Mucosa of stomach (tissue), 1 donor: ENCODE data around the gene IMMP2L.

Source experiments
- H3K27me3 ChIP-seq: one replicate; pipeline ENCODE4 v1.7.0; 2013; ENCODE audit warnings: mild to moderate bottlenecking, low read length; ENCODE audit not compliant: control insufficient read depth, insufficient read depth
- H3K36me3 ChIP-seq: one replicate; pipeline ENCODE4 v1.7.0; 2013; ENCODE audit warnings: low read length; ENCODE audit not compliant: control insufficient read depth, insufficient read depth
- H3K4me1 ChIP-seq: one replicate; pipeline ENCODE4 v1.7.0; 2013; ENCODE audit warnings: mild to moderate bottlenecking, low read length; ENCODE audit not compliant: control insufficient read depth, insufficient read depth
- H3K4me3 ChIP-seq: one replicate; pipeline ENCODE4 v1.7.0; 2013; ENCODE audit warnings: low read length
- H3K9ac ChIP-seq: one replicate; pipeline ENCODE4 v1.7.0; 2013; ENCODE audit warnings: mild to moderate bottlenecking, low read length, moderate library complexity
- H3K9me3 ChIP-seq: one replicate; pipeline ENCODE4 v1.7.0; 2013; ENCODE audit warnings: mild to moderate bottlenecking, low read length, moderate library complexity; ENCODE audit not compliant: control insufficient read depth
- donor health status: Pancreatic carcinoma.

IMMP2L gene

GRCh38 chr7:111173990-111174389 lies 388.3 kb downstream of the IMMP2L start:
- H3K4me3 ChIP-seq, result no peak overlapping the region
- no peaks in the 10 kb centered on the region for H3K36me3 ChIP-seq
- no peaks in the 10 kb centered on the region for H3K27me3 ChIP-seq
- H3K9me3 ChIP-seq, result no peaks in the 10 kb centered on the region
- H3K4me1 ChIP-seq, result no peaks in the 10 kb centered on the region
- no peak overlapping the region for H3K9ac ChIP-seq

DNA sequence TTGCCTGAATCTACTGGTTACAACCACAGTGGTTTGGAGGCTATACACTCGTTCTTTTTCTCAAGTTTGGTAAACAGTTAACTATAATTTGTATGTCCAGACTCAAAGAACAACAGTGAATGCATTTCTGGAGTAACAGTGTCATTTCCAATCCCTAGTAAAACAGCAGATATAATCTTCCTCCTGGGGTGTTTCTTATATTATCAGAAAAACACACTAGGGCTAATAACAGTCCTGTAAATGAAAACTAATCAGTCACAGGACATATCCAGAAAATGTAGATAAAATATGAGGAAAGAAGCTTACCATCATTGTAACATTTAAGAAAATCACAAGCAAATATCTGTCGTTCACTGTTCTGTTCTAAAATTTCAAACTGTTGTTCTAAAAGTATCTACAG lies 388.8 kb downstream of the IMMP2L start:
- H3K4me1 ChIP-seq, result no peaks in the 10 kb centered on the region
- no peaks in the 10 kb centered on the region for H3K36me3 ChIP-seq

DNA sequence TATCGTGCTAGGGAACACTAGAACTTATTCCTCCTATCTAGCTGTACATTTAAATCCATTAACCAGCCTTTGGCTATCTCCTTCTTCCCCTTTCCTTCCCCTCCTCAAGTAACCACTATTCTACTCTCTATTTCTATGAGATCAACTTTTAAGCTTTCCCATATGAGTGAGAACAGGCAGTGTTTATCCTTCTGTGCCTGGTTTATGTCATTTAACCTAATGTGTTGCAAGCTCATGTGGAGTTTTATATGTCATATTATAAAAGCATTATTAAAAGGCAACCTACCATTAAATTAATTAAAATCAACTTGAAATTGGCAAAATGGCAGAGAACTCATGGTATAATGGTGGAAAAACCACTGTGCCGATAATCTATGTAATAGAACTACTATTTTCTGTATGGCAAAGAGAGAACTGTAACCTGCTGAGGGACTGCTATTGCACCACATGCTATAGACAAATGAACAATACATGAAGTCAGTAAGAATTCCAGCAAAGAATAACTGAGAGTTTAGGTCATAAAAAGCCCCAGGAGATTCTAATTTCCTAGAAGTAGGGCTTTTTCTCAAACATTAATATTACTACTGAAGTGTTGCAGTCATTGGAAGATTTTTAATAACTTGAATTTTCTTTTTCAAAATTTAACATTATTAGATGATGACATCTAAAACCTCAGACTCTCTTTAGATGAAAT lies 389.6 kb downstream of the IMMP2L start:
- H3K4me3 ChIP-seq, result no peak overlapping the region
- H3K9ac ChIP-seq, result no peak overlapping the region
- H3K9me3 ChIP-seq, result no peaks in the 10 kb centered on the region
- H3K4me1 ChIP-seq, result no peaks in the 10 kb centered on the region
- H3K36me3 ChIP-seq, result no peaks in the 10 kb centered on the region
- no peaks in the 10 kb centered on the region for H3K27me3 ChIP-seq

More for the DNA sequence above, 388.8 kb downstream of the IMMP2L start:
- H3K27me3 ChIP-seq, result no peaks in the 10 kb centered on the region
- H3K9me3 ChIP-seq, result no peaks in the 10 kb centered on the region
- no peak overlapping the region for H3K9ac ChIP-seq
- H3K4me3 ChIP-seq, result no peak overlapping the region

DNA sequence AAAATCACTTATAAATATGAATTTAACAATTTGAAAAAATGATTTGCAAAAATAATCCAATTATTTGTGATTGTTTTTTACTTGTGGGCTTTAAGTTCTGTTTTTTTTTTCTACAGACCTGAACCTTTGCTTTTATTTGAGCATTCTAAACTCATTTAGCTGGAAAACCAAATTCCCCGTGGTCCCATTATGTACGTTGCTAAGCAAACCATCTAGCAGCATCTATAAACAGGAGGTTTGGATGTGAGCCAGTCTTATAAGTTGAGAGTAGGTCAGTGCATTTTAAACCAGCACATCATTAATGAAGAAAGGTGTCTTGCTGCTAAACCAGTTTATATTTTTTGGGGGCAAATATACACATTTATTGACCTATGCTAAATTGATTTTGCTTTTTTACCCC lies 394.1 kb downstream of the IMMP2L start:
- Histone ChIP-seq H3K27me3 (no peaks in the 10 kb centered on the region), H3K4me3 (no peak overlapping the region), H3K36me3 (no peaks in the 10 kb centered on the region), H3K4me1 (no peaks in the 10 kb centered on the region), H3K9me3 (no peaks in the 10 kb centered on the region), H3K9ac (no peak overlapping the region)

DNA sequence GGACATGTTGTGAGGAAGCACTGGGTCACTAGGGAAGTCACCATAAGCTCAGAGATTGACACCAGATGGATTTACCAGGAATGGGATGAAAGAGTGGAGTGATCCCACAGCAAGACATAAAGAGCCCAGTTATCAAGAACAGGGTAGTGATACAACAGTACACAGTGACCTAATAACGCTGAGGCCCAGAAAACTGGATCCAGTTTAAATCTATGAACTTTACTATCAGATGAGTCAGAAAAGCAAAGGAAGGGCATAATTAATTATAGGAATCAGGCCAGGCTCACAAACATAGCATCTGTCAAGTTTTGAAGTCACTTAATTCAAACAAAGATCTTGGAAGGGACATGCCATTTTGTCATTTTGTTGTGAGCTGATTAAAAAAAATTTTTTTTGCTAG lies 397.9 kb downstream of the IMMP2L start:
- H3K4me3 ChIP-seq, result no peak overlapping the region
- no peaks in the 10 kb centered on the region for H3K36me3 ChIP-seq
- no peaks in the 10 kb centered on the region for H3K9me3 ChIP-seq
- no peaks in the 10 kb centered on the region for H3K4me1 ChIP-seq
- no peaks in the 10 kb centered on the region for H3K27me3 ChIP-seq
- no peak overlapping the region for H3K9ac ChIP-seq

DNA sequence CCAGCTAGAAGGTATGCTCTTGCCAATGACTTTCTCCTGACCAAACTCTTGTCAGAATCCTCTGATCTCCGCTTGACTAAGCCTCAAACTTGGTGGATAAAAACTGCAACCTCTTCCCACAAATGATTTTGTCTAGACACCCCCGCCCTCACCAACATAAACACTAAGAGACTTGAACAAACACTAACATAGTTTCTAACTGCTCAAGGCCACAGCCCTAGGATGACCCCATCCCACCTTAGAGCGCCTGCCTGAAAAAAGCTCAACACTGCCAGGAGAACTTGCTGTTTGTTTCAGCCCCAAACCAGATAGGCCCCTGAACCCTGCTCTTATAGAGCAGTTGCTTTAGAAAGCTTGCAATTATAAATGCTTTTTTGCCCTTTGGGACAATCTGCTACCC lies 399.6 kb downstream of the IMMP2L start:
- no peak overlapping the region for H3K4me3 ChIP-seq
- no peaks in the 10 kb centered on the region for H3K9me3 ChIP-seq
- no peaks in the 10 kb centered on the region for H3K36me3 ChIP-seq
- H3K27me3 ChIP-seq, result no peaks in the 10 kb centered on the region
- no peak overlapping the region for H3K9ac ChIP-seq
- H3K4me1 ChIP-seq, result no peaks in the 10 kb centered on the region

- Histone ChIP-seq H3K36me3 (no peaks in the 10 kb centered on the region), H3K4me3 (no peak overlapping the region), H3K9ac (no peak overlapping the region), H3K4me1 (no peaks in the 10 kb centered on the region), H3K9me3 (no peaks in the 10 kb centered on the region), H3K27me3 (no peaks in the 10 kb centered on the region)
Observed at GRCh38 chr7:111160297-111160696, 402.0 kb downstream of the IMMP2L start.

DNA sequence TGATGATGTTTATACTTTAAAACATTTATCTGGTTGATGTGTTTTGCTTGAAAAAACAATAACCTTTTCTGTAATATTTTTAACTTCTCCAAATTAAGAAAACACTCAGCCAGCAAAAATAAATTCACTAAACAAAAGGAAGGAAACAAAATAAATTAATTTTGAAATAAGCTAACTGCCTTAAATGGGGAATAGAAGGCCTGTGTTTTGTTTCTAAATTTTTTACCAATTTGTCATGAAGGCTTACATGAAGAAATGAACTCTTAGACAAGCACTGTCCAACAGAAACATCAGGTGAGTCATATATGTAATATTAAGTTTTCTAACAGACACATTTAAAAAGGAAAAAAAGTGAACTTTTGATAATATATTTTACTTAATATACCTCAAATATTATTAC lies 402.9 kb downstream of the IMMP2L start:
- H3K27me3 ChIP-seq, result no peaks in the 10 kb centered on the region
- no peak overlapping the region for H3K9ac ChIP-seq
- no peak overlapping the region for H3K4me3 ChIP-seq
- H3K4me1 ChIP-seq, result no peaks in the 10 kb centered on the region
- no peaks in the 10 kb centered on the region for H3K36me3 ChIP-seq
- H3K9me3 ChIP-seq, result no peaks in the 10 kb centered on the region

- no peaks in the 10 kb centered on the region for H3K36me3 ChIP-seq
- no peak overlapping the region for H3K9ac ChIP-seq
- H3K4me1 ChIP-seq, result no peaks in the 10 kb centered on the region
- H3K27me3 ChIP-seq, result no peaks in the 10 kb centered on the region
- H3K9me3 ChIP-seq, result no peaks in the 10 kb centered on the region
- no peak overlapping the region for H3K4me3 ChIP-seq
Observed at GRCh38 chr7:111150709-111151108, 411.6 kb downstream of the IMMP2L start.

- no peaks in the 10 kb centered on the region for H3K4me1 ChIP-seq
- no peaks in the 10 kb centered on the region for H3K9me3 ChIP-seq
- H3K4me3 ChIP-seq, result no peak overlapping the region
- H3K36me3 ChIP-seq, result no peaks in the 10 kb centered on the region
- no peak overlapping the region for H3K9ac ChIP-seq
- H3K27me3 ChIP-seq, result no peaks in the 10 kb centered on the region
Observed at GRCh38 chr7:111147708-111148533, 414.4 kb downstream of the IMMP2L start.

DNA sequence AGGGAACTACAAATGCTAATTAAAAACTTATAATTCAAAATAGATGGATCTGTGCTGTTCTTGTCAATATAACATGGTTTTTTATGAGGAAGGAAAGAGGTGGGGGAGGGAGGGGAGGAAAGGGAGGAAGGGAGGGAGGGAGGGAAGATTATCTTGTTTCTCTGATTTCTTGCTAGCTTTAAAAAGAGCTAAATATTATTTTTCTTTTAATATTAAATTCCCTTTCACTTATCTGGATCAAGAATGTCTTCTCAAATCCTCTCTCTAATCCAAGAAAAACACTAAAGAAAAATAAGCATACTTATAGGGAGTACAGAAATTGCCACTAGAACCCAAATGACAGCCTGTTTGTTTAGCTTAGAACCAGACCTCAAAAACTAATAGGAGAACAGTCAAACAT lies 416.2 kb downstream of the IMMP2L start:
- no peaks in the 10 kb centered on the region for H3K36me3 ChIP-seq
- no peaks in the 10 kb centered on the region for H3K9me3 ChIP-seq
- no peak overlapping the region for H3K4me3 ChIP-seq
- H3K4me1 ChIP-seq, result no peaks in the 10 kb centered on the region
- H3K27me3 ChIP-seq, result no peaks in the 10 kb centered on the region
- no peak overlapping the region for H3K9ac ChIP-seq

- Histone ChIP-seq H3K27me3 (no peaks in the 10 kb centered on the region), H3K4me1 (no peaks in the 10 kb centered on the region), H3K36me3 (no peaks in the 10 kb centered on the region), H3K9ac (no peak overlapping the region), H3K9me3 (no peaks in the 10 kb centered on the region), H3K4me3 (no peak overlapping the region)
Observed at GRCh38 chr7:111145472-111145871, 416.8 kb downstream of the IMMP2L start.
